HG03565 (cell line): Measurements from ENCODE around the gene CPSF7.
"Not testable (repeated sequence)": the region's sequence is repeated elsewhere in the genome, so short reads cannot be mapped to it uniquely, and the experiment has no call there.

Experiments
- ATAC-seq: cut with Tn5 transposase; IDR thresholded peaks from one replicate; pipeline ENCODE4 v1.9.1; 2021; ENCODE audit warnings: mild to moderate bottlenecking, moderate library complexity; ENCODE audit not compliant: unreplicated experiment

CPSF7 gene

DNA sequence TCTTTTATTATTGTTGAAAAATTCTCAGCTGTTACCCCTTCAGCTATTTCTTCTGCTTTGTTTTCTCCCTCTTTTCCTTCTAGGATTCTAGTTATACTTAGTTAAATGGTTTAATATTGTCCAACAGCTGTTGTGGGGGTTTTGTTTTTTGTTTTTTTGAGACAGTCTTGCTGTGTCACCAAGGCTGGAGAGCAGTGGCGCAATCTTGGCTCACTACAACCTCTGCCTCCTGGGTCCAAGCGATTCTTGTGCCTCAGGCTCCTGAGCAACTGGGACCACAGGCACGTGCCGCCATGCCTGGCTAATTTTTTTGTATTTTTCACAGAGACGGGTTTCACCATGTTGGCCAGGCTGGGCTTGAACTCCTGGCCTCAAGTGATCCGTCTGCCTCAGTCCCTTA, 12.8 kb upstream of the CPSF7 start:
- no peak for ATAC-seq

DNA sequence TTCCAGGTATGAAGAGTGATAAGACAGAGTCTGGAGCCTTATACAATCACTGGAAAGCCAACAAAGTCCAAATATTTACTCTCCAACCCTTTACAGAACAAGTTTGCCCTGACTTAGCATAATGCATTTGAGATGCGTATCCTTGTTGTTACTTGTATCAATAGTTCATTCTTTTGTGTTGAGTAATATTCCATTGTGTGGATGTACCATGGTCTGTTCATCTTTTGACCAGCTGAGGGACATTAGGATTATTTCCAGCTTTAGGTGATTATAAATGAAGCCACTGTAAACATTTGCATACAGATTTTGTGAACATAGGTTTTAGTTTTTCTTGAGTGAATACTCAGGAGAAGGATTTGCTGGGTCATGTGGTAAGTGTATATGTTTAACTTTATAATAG, 9.8 kb upstream of the CPSF7 start:
- no peak for ATAC-seq

DNA sequence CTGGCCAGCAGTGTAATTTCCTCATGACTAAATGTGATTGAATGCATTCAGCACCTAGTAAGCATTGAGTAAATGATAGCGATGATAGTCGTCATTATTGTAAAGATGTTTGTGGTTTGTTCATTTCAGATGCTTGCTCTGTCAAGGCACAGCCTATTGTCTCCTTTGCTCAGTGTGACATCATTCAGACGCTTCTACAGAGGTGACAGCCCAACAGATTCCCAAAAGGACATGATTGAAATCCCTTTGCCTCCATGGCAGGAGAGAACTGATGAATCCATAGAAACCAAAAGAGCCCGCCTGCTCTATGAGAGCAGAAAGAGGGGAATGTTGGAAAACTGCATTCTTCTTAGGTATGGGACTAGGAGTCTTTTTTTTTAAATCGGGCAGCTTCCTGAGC, 7.7 kb upstream of the CPSF7 start:
- ATAC-seq: no peak

DNA sequence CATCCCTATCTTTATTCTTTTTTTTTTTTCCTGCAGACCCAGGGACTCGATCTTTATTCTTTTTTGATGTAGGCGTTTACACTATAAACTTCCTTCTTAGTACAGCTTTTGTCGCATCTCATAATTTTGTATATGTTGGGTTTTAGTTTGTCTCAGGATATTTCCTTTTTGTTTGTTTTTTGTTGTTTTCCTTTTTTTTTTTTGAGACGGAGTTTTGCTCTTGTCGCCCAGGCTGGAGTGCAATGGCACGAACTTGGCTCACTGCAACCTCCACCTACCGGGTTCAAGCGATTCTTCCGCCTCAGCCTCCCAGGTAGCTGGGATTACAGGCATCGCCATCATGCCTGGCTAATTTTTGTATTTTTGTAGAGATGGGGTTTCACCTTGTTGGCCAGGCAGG, 1.1 kb upstream of the CPSF7 start:
- ATAC-seq: not testable (repeated sequence)

DNA sequence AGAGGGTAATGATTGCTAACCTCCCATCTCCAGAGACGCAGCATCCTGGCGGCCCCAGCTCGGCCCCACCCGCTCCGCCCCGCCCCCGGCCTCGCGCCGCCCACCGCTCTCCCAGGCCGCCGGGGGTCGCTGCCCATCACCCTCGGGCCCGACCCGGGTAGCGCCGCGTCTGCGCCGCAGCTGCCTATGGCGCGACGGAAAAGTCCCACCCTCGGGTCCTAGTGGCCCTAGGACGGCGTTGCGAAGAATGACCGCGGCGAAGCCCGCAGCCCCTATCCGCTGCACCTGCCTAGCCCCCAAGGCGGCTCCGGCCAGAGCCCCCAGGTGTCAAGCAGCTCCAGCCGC, 457 bp downstream of the CPSF7 start:
- ATAC-seq: peak; percentile 35

DNA sequence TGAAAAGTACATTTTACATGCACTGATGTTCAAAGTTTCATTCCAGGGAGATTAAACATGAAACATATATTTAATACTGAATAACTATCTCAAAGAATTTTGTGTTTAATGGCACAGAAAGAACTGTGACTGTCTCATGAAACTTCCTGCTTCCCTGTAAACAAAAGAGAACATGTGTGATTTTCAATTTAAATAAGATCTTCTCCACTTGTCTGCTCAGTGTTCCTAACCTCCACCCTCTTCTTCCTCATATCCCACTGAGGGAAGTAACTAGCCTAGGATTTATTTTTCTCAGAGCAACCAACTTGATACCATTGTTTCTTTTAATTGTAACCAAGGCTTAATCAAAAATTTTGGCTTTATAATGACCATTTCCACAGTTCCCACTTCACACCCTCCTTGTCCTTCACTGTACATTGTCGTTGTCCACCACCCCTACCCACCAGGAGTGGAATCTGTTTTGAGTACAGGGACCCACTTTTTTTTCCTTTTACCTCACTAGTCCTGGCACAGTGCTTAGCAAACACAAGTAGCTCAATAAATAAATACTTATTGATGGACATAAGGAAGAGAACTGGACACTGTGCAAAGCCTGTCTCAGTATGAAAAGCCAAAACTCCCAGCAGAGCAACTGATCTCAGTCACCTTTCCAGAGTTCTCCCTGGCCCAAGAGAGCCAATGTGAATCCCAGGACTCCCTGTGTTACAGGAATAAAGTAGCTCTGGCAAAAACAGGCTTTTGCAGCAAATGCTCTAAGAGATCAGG, 4.2 kb downstream of the CPSF7 start:
- no peak for ATAC-seq

DNA sequence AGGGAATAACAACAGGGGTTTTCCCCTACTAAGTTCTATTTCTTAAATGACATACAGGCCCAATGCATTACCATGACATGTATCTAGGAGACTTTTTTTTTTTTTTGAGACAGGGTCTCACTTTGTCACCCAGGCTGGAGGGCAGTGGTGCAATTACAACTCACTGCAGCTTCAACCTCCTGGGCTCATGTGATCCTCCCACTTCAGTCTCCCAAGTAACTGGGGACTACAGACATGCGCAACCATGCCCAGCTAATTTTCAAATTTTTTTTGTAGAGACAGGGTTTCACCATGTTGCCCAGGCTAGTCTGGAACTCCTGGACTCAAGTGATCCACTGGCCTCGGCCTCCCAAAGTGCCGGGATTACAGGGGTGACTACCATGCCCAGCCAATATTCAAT, 7.5 kb downstream of the CPSF7 start:
- ATAC-seq: no peak

DNA sequence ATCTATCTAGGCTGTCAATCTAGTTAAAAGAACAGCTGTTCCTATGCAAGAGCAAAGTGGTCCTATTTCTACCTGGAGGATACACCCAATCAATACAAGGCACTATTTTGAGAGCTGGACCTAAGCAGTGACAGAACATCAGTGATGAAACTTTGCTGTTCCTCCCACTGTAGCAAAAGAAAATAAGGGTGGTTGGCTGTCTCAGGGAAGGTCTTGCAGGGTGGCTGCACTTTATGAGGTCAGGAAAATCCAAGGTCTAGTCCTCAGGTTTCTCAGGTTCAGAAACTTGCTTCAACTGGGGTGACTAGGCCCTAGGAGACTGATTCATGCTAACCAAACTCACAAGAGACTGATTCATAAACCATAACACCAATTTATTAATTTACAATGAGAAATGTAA, 11.6 kb downstream of the CPSF7 start:
- ATAC-seq: no peak

DNA sequence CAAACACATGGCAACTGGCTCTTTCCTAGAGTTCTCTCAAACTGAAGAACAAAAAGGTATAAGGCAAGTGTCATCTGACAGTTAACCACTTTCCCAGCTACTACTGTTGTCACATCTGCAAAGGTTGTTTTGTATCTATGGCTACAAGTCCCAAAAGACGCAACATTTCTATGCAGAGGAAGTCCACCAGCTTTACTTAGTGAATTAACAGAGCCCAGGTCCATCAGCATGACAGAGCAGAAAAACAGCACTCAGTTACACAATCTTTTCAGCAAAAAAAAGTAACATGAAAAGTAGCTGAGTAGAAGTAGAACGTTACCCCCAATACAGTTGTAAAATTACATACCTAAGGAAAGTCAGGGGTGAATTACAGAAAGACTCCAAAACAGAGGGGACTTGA, 12.1 kb downstream of the CPSF7 start:
- no peak for ATAC-seq

DNA sequence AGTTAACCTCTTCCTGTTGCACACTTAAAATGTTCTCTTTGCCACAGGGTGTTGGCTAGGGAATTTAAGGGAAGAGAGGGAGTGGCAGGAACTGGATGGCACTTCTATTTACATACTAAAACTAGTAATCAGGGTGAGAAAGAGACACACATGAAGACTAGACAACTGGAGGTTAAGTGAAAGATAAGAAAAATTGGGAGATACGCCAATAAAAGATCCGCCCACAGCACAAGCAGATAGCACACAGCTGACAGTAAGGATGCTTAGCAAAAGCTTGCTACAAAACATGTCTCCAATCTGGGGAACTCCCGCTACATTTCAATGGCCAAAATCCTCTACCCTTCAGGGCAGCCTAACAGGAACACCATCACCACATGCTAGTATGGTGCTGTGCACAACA, 12.8 kb downstream of the CPSF7 start:
- no peak for ATAC-seq

DNA sequence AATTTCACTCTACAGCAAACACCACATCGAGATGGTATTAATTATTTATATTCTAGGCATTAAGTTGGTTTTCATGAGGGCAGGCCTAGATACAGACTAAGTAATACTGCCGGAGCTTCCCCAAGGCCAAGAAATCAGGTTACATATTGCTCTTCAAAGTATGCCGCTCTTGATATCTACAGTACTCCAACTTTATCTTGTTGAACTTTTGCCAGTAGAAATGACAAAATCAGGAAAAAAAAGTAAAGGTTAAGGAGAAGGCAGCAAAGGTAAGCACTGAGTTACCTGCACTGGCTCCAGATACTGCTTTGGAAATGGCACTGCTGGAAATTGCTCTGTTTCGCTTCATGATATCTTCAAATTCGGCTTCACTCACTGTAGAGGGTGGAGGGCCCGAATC, 14.4 kb downstream of the CPSF7 start:
- no peak for ATAC-seq

DNA sequence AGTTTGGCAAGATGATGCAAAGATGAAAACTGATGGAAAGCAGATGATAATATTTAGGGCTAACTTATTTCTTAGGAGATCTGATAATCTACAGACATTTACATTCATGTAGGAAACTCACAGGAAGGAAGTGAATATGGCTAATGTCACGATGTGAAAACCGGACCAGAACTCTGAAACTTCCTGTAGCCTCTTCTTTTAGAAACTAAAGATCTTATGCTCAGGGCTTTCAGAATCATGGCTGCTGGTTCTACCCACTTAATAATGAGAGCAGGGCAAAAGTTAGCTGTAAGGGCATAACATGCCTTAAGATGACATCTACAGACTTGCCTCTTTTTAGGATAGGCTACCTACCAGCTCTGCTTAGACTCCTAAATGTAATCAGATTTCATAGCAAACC, 15.2 kb downstream of the CPSF7 start:
- ATAC-seq: no peak

DNA sequence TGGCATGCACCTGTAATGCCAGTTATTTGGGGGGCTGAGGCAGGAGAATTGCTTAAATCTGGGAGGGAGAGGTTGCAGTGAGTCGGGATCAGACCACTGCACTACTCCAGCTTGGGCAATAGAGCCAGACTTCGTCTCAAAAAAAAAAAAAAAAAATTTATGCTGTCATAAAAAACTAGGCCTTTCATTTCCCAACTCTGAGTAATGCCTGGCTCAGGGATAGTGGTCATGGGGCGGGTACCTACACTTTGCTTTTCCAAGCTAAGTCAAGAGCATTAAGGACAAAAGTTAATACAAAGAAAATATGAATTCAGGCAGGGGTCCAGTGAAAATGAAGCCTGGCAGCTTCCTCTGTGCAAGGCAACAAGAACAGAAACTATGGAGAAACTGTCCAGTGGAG, 16.3 kb downstream of the CPSF7 start:
- no peak for ATAC-seq

DNA sequence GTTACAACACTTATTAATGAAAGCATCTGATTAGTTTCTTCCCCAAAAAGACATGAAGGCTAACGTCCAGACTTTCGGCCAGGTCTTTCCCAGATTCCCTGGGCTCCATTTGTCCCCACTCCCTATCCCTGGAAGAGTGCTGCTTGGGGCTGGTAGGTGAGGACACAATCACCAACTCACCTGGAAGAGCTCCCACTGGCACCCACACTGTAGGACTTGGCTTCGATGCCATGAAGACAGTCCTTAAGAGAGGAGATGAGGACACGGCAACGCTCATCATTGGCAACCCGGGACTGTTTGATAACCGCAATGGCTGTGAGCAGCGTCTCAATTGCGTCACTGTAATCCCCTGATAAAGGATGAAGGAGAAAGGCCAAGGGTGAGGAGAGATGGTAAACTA, 18.2 kb downstream of the CPSF7 start:
- ATAC-seq: no peak

DNA sequence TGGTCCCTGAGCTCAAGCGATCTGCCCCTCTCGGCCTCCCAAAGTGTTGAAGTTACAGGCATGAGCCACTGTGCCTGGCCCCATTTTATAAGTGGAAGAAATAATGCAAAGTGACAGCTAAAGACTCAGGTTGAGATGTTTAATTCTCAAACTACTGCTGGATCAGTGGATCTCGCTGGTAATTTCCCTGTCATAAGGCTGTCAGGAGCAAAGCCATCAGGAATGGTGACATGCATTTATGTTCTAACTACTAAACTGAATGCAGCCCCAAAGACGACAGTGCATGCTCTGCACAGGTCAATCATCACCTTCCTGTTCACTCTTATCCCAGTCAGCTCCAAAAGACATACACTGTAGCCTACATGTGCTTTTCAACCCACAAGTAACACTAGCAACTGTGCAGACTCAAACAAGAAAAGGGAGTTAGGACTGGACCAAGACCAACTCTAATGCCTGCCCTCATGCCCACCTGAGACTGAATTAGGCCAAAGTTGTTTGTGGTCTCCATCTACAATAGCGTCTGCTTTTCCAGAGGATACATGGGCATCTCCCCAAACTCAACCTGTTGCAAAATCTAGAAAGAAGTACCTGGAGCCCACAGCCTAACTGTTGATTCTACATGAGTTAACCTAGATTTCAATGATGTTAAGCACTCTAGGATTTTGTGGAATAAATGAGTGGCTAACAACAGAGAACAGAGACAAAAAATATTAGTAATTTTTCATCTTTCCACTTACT, 22.6 kb downstream of the CPSF7 start:
- no peak for ATAC-seq

DNA sequence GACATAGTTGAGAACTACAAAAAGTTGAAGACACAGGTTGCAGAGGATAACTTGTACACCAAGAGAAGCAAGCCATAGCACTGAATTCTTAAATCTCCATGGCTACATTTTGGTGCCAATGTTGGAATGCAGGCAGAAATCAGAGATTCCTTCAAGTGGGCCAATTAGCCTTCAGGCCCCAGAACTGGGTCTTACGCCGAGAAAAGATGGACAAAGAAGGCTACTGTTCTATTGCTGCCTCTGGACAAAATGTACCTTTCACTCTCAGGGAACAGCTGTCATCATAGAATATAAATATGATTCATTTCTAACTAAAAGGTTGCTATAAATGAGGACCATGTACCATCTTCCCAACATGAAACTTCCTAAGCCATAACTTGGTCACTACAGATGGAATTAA, 23.7 kb downstream of the CPSF7 start:
- no peak for ATAC-seq

DNA sequence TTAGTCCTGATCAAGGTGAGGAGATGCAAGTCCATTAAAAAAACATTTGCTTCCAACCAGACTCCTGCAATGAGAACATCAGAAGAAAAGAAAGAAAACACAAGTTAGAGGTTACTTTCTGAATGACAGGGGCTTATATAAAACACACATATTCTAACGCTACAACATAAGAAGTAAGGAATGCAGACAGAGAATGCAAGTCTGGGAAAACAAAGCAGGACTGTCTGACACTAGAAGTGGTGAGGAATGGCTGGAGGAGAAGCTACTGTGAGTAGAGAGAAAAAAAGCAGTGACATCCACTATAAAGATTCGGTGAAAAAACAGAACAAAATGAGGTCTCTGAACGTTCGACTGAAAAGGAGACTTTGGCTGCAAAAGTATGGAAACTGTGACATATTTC, 25.1 kb downstream of the CPSF7 start:
- no peak for ATAC-seq

DNA sequence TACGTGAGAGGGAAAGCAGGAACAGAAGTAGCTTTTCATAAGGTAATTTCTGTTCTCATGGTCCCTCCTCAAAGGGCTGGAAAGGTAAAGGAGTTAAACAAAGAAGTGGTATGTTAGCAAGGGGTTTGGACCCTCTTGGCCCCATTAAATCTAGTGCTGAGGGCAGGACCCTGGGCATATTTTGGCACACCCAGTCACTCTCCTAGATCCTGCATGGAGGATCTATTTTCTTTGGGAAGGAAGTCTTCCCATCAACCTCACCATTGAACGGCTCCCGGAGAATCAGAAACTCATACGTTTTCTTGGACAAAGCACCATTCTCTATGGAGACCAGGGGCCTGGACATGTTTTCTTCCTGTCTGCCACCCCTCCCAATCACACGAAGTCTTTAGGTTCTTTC, 25.7 kb downstream of the CPSF7 start:
- ATAC-seq: no peak

DNA sequence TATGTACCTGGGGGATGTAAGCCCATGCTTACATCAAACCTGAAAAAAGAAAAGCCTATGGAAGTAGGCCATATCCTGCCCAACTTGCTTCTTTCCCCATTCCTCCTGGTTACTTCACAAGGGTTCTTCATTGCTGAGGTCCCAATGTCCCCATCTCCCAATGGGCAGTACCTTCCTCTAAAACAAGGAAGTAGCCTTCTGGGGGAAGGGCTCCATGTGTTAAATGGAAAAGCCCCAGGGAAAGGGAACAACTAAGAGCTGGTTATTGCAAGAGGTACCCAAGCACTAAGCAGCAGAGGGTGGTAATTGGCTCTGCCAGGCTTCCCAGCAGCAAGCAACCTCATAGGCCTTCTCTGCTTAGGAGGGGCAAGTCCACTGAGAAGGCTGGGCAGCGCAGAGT, 26.1 kb downstream of the CPSF7 start:
- no peak for ATAC-seq

DNA sequence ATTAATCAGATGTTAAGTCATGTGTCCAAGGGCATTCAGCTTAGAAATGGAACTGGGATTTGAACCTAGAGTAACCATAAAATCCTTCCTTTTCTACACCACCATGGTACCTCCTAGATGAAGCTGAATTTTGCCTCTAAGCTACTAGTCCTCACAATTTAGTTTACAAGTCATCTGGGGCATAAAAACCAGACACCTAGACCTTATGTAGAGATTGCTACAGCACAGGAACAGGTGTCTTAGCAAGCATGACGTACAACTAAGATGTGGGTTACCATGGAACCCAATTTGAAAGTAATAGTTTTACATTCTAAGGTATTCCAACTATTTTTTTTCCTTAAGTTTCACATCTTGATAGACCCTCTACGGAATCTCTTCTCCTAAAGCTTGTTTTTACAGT, 28.2 kb downstream of the CPSF7 start:
- no peak for ATAC-seq

DNA sequence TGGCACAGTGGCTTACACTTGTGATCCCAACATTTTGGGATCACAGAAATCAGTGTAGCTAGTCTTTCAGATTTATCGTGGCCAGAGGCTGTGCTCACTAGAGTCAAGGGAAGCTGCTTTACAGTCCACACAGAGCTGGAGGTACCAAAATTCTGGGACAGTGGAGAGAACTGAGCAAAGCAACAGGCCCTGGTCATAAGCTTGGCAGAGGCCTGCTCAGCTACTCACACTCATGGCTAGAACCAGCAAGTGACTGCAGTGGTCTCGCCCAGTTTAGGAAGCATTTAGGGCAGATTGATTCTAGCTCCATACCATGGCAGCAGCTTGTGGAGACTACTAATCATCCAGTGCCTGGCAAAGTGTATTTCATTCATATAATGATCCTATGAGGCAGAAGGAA, 28.6 kb downstream of the CPSF7 start:
- ATAC-seq: no peak

DNA sequence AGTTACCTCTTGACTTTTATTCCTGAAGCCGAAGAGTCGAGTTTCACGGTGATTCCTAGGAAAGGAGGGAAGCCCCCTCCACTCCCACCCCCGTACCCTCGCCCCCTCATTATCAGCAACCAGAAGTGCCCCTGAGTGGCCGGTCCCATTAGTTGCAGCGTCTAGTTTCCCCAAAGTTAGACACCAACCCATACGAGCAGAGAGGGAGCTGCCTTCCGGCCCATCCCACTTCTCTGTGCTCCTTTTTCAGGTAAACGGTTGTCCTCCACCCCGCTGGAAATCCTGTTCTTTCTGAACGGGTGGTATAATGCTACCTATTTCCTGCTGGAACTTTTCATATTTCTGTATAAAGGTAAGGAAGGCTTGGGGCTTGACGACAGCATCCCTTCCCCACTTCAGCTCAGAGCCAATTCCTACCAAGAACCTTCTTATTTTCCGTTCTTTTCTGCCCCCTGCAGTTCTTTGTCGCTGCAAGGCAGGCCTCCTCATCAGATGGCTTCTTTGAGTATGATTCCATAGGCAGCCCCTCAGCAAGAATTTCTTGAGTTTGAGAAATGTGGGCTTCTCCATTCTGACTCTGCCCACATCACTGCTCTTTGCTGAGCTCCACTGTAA, 36.7 kb downstream of the CPSF7 start:
- ATAC-seq: no peak
